PFSK-1 (cell line): ENCODE results near the gene TMEM86A.

Experiments used
- FOXP2 ChIP-seq: optimal IDR thresholded peaks from 2 replicates; pipeline ENCODE3; 2011; ENCODE audit warnings: borderline replicate concordance, control low read depth, inconsistent platforms; ENCODE audit not compliant: insufficient read depth; ENCODE audit errors: extremely low read length, extremely low read depth
- POLR2AphosphoS5 ChIP-seq: IDR thresholded peaks from 2 replicates; pipeline ENCODE4 v1.6.1; 2012; ENCODE audit warnings: low read depth, mild to moderate bottlenecking, control low read depth, low read length, moderate library complexity
- REST ChIP-seq, 2 experiments: IDR thresholded peaks; 2 replicates each; pipeline versions ENCODE4 v1.6.1 to v1.8.0; 2011 to 2012; ENCODE audit warnings: low read depth in 2 of 2, low read length in 2 of 2, control low read depth in 1 of 2, inconsistent platforms in 1 of 2, mild to moderate bottlenecking in 1 of 2, moderate library complexity in 1 of 2; ENCODE audit not compliant: insufficient read depth in 1 of 2
- SIN3A ChIP-seq: IDR thresholded peaks from 2 replicates; pipeline ENCODE4 v1.6.1; 2012; ENCODE audit warnings: mild to moderate bottlenecking, low read length, moderate library complexity, borderline replicate concordance; ENCODE audit not compliant: insufficient read depth
- TAF1 ChIP-seq: IDR thresholded peaks from 2 replicates; pipeline ENCODE4 v1.6.1; 2012; ENCODE audit warnings: low read length, control low read depth, borderline replicate concordance; ENCODE audit not compliant: insufficient read depth

TMEM86A gene

DNA sequence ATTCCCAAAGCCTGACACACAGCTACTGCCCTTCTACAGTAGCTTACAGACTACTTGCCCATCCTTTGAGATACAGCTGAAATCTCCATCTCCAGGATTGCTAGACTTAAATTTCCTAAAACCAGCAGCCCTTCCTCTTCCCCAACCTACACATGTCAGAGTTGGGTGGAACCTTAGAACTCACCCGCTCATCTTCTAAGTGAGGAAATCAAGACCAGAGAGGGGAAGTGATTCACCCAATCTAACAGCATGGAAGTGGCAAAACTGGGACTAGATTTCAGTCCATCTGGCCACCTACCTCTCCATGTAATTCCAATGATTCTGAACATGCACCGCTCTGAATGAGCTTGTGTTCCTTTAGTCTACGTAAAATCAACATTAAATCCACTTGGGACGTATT is 1.0 kb upstream of the TMEM86A start:
- TF ChIP-seq FOXP2 (no peak), SIN3A (no peak), REST (IDR thresholded peaks at IDR 0.05; ENCODE audit: insufficient read depth in 1 of 2, low read depth in 2 of 2, low read length in 2 of 2) (no peak), TAF1 (no peak), POLR2AphosphoS5 (no peak)

DNA sequence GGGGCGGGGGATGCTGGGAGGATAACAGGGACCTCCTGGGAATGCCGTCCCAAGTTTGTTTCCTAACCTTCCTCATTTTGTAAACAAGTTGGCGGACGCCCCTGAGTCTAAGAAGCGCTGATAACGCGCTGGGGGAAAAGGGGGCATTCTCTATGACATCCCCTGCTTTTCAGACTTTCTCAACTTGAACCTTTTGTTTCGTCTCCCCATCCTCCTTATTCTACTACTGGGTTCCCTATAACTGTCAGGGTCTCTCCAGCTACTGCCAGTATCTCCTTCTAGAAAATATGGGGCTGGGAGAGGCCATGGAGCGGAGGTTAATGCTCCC is 654 bp downstream of the TMEM86A start:
- no peak for TF ChIP-seq TAF1
- no peak for TF ChIP-seq SIN3A
- TF ChIP-seq FOXP2 = no peak
- TF ChIP-seq POLR2AphosphoS5 = no peak
- no peak for TF ChIP-seq REST (IDR thresholded peaks at IDR 0.05; ENCODE audit: insufficient read depth in 1 of 2, low read depth in 2 of 2, low read length in 2 of 2)

GRCh38 chr11:18699848-18700261 is 1.3 kb downstream of the TMEM86A start:
- TF ChIP-seq FOXP2 = no peak
- TF ChIP-seq POLR2AphosphoS5 = no peak

GRCh38 chr11:18700375-18700774 is 1.8 kb downstream of the TMEM86A start:
- no peak for TF ChIP-seq FOXP2
- TF ChIP-seq SIN3A = no peak

DNA sequence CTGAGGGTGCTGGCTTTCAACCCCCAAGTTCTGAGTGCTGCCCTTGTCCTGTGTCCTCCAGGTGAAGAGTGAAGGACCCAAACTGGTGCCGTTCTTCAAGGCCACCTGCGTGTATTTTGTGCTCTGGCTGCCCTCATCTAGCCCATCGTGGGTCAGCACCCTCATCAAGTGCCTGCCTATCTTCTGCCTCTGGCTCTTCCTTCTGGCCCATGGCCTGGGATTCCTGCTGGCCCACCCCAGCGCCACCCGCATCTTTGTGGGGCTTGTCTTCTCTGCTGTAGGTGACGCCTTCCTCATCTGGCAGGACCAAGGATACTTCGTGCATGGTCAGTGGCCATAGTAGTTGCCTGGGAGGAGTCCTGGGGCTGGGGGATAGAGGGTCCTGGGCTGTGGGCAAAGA is 2.3 kb downstream of the TMEM86A start:
- TF ChIP-seq POLR2AphosphoS5 = no peak
- TF ChIP-seq TAF1 = no peak
- TF ChIP-seq SIN3A = no peak
- TF ChIP-seq REST (IDR thresholded peaks at IDR 0.05; ENCODE audit: insufficient read depth in 1 of 2, low read depth in 2 of 2, low read length in 2 of 2) = no peak
- TF ChIP-seq FOXP2 = no peak

- TF ChIP-seq FOXP2 (no peak), POLR2AphosphoS5 (no peak), TAF1 (no peak), SIN3A (no peak)
Observed at GRCh38 chr11:18701614-18702216, 3.1 kb downstream of the TMEM86A start.
